ENCODE results near the gene USP2. TPM values are rescaled to one million over a fixed set of nuclear protein-coding genes. Genes with fewer than 3 reads are reported as not detected.

The USP2 gene
- total and polyA plus RNA-seq, 2 donors (not counting 1 experiment from before 2014, with no cell fraction given): 0.66 to 2.3 TPM

GRCh38 chr11:119346605-119347004, 34.9 kb downstream of the USP2 start, which contains the start of gene MFRP:
Gene MFRP, minus strand, starts transcription at chr11:119346705. Its CDS starts 192 bp downstream, at chr11:119346513.
- Histone ChIP-seq H3K9me3 (ENCODE audit: control insufficient read depth, insufficient read depth, low read depth, low read length) (no peaks in the 10 kb centered on the region), H2AFZ (ENCODE audit: low read length) (no peak within 1 kb of the TSS), H3K36me3 (ENCODE audit: control insufficient read depth, insufficient read depth, low read length) (no peaks in the 10 kb centered on the region), H3K79me2 (ENCODE audit: control insufficient read depth, insufficient read depth, low read length) (no peaks in the 10 kb centered on the region), H3K4me1 (ENCODE audit: control insufficient read depth, extremely low read depth, insufficient read depth, low read length) (no peaks in the 10 kb centered on the region), H3K27me3 (ENCODE audit: control insufficient read depth, insufficient read depth, low read length) (peaks cover 25% of the 10 kb centered on the region), H4K20me1 (ENCODE audit: control insufficient read depth, extremely low read depth, insufficient read depth, low read length) (no peaks in the 10 kb centered on the region), H3K4me2 (ENCODE audit: extremely low read depth, insufficient read depth, low read length) (no peak within 1 kb of the TSS), H3K9ac (ENCODE audit: insufficient read depth, low read length) (no peak within 1 kb of the TSS), H3K27ac (ENCODE audit: insufficient read depth, low read length) (no peak within 1 kb of the TSS), H3K4me3 (replicated peaks in 1 of 4; ENCODE audit: control extremely low read depth in 1 of 4, insufficient read depth in 1 of 4, low read depth in 3 of 4, low read length in 4 of 4) (no peak within 1 kb of the TSS)
- DNase-seq (ENCODE audit: low read depth in 2 of 2): no peak
- TF ChIP-seq CTCF (conservative IDR thresholded peaks at IDR 0.05 in 1 of 2, IDR thresholded peaks at IDR 0.05 in 1 of 2; ENCODE audit: low read depth in 1 of 2, low read length in 2 of 2) (no peak), EZH2 (IDR thresholded peaks at IDR 0.05; ENCODE audit: low read length, missing control alignments) (no peak)

GRCh38 chr11:119345685-119346084, 35.8 kb downstream of the USP2 start:
- Histone ChIP-seq H3K27me3 (ENCODE audit: control insufficient read depth, insufficient read depth, low read length) (peaks cover 27% of the 10 kb centered on the region), H2AFZ (ENCODE audit: low read length) (no peak overlapping the region), H3K4me3 (replicated peaks in 1 of 4; ENCODE audit: control extremely low read depth in 1 of 4, insufficient read depth in 1 of 4, low read depth in 3 of 4, low read length in 4 of 4) (no peak overlapping the region), H3K36me3 (ENCODE audit: control insufficient read depth, insufficient read depth, low read length) (no peaks in the 10 kb centered on the region), H3K4me1 (ENCODE audit: control insufficient read depth, extremely low read depth, insufficient read depth, low read length) (peaks cover 2% of the 10 kb centered on the region), H4K20me1 (ENCODE audit: control insufficient read depth, extremely low read depth, insufficient read depth, low read length) (no peaks in the 10 kb centered on the region), H3K9ac (ENCODE audit: insufficient read depth, low read length) (no peak overlapping the region), H3K9me3 (ENCODE audit: control insufficient read depth, insufficient read depth, low read depth, low read length) (no peaks in the 10 kb centered on the region), H3K79me2 (ENCODE audit: control insufficient read depth, insufficient read depth, low read length) (no peaks in the 10 kb centered on the region), H3K27ac (ENCODE audit: insufficient read depth, low read length) (no peak overlapping the region), H3K4me2 (ENCODE audit: extremely low read depth, insufficient read depth, low read length) (no peak overlapping the region)
- TF ChIP-seq EZH2 (IDR thresholded peaks at IDR 0.05; ENCODE audit: low read length, missing control alignments) (no peak), CTCF (conservative IDR thresholded peaks at IDR 0.05 in 1 of 2, IDR thresholded peaks at IDR 0.05 in 1 of 2; ENCODE audit: low read depth in 1 of 2, low read length in 2 of 2) (no peak)
- no peak for DNase-seq (ENCODE audit: low read depth in 2 of 2)

- no peak for DNase-seq (ENCODE audit: low read depth in 2 of 2)
- TF ChIP-seq EZH2 (IDR thresholded peaks at IDR 0.05; ENCODE audit: low read length, missing control alignments) (no peak), CTCF (conservative IDR thresholded peaks at IDR 0.05 in 1 of 2, IDR thresholded peaks at IDR 0.05 in 1 of 2; ENCODE audit: low read depth in 1 of 2, low read length in 2 of 2) (no peak)
Observed at GRCh38 chr11:119344291-119345010, 37.0 kb downstream of the USP2 start.

More at GRCh38 chr11:119344291-119345010, 37.0 kb downstream of the USP2 start:
- no peaks in the 10 kb centered on the region for H3K9me3 ChIP-seq (ENCODE audit: control insufficient read depth, insufficient read depth, low read depth, low read length)
- H4K20me1 ChIP-seq (ENCODE audit: control insufficient read depth, extremely low read depth, insufficient read depth, low read length): no peaks in the 10 kb centered on the region
- no peak overlapping the region for H3K4me2 ChIP-seq (ENCODE audit: extremely low read depth, insufficient read depth, low read length)
- peaks cover 3% of the 10 kb centered on the region for H3K4me1 ChIP-seq (ENCODE audit: control insufficient read depth, extremely low read depth, insufficient read depth, low read length)
- H3K4me3 ChIP-seq (replicated peaks in 1 of 4; ENCODE audit: control extremely low read depth in 1 of 4, insufficient read depth in 1 of 4, low read depth in 3 of 4, low read length in 4 of 4): no peak overlapping the region
- H2AFZ ChIP-seq (ENCODE audit: low read length): no peak overlapping the region
- no peak overlapping the region for H3K27ac ChIP-seq (ENCODE audit: insufficient read depth, low read length)
- no peaks in the 10 kb centered on the region for H3K36me3 ChIP-seq (ENCODE audit: control insufficient read depth, insufficient read depth, low read length)
- peaks cover 24% of the 10 kb centered on the region for H3K27me3 ChIP-seq (ENCODE audit: control insufficient read depth, insufficient read depth, low read length)
- H3K79me2 ChIP-seq (ENCODE audit: control insufficient read depth, insufficient read depth, low read length): no peaks in the 10 kb centered on the region
- H3K9ac ChIP-seq (ENCODE audit: insufficient read depth, low read length): no peak overlapping the region
